ENCODE results near the gene GUCD1. TPM values are rescaled to one million over a fixed set of nuclear protein-coding genes. Genes with fewer than 3 reads are reported as not detected.

GUCD1 gene
- total and polyA plus RNA-seq, 2 of the 13 experiments (the other 11 are each of a cell fraction or from before 2014, with no cell fraction given), result 128 to 245 TPM

DNA sequence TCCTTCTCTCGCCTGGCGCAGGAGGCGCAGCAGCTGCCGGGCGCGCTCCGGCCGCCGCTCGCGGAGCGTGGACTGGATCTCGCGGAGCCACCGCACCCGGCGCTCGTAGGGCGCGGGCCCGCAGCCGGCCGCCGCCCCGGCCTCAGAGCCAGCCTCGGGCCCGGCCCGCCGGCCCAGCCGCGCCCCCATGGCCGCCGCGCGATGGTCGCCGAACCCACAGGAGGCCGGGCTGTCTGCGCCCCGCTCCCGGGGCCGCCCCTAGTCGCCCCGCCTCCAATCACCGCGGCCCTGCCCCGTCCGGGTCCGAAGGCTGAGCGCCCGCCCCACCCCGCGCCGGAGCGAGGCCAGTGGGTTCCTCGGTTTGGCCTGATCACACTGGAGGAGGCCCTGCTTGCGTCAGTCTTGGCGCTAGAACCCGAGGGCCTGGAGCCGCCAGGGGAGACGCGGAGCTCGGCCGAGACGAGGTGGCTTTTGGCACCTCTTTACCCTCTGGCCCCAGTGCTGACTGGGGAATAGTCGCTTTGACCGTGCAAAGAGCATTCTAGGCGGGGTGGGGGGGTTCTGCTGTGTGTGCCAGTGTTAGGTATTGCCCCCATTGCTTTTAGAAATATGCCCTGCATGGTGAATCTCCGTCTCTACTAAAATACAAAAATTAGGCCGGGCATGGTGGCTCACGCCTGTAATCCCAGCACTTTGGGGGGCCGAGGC lies 38.1 kb upstream of the GUCD1 start, which contains the start of gene LRRC75B (continued):
- TF ChIP-seq, protein P1, sequence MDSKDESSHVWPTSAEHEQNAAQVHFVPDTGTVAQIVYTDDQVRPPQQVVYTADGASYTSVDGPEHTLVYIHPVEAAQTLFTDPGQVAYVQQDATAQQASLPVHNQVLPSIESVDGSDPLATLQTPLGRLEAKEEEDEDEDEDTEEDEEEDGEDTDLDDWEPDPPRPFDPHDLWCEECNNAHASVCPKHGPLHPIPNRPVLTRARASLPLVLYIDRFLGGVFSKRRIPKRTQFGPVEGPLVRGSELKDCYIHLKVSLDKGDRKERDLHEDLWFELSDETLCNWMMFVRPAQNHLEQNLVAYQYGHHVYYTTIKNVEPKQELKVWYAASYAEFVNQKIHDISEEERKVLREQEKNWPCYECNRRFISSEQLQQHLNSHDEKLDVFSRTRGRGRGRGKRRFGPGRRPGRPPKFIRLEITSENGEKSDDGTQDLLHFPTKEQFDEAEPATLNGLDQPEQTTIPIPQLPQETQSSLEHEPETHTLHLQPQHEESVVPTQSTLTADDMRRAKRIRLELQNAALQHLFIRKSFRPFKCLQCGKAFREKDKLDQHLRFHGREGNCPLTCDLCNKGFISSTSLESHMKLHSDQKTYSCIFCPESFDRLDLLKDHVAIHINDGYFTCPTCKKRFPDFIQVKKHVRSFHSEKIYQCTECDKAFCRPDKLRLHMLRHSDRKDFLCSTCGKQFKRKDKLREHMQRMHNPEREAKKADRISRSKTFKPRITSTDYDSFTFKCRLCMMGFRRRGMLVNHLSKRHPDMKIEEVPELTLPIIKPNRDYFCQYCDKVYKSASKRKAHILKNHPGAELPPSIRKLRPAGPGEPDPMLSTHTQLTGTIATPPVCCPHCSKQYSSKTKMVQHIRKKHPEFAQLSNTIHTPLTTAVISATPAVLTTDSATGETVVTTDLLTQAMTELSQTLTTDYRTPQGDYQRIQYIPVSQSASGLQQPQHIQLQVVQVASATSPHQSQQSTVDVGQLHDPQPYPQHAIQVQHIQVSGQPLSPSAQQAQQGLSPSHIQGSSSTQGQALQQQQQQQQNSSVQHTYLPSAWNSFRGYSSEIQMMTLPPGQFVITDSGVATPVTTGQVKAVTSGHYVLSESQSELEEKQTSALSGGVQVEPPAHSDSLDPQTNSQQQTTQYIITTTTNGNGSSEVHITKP (CRISPR knock-in tag; IDR thresholded peaks at IDR 0.05; ENCODE audit: low read depth), result 0 out of 2 replicates have a peak, but pooled peaks have one; percentile 32
- TF ChIP-seq, protein P2, sequence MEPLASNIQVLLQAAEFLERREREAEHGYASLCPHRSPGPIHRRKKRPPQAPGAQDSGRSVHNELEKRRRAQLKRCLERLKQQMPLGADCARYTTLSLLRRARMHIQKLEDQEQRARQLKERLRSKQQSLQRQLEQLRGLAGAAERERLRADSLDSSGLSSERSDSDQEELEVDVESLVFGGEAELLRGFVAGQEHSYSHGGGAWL (CRISPR knock-in tag; IDR thresholded peaks at IDR 0.05), result no peak; the same call in 1 of the 2 replicates
- TF ChIP-seq SIN3B (IDR thresholded peaks at IDR 0.05; ENCODE audit: low read length) (no peak), ZNF768 (CRISPR knock-in tag; IDR thresholded peaks at IDR 0.05) (peak; percentile 46; the same call in 1 of the 2 replicates), ZNF737 (CRISPR knock-in tag; IDR thresholded peaks at IDR 0.05; ENCODE audit: borderline replicate concordance) (no peak), ZNF557 (CRISPR knock-in tag; IDR thresholded peaks at IDR 0.05) (no peak), ZSCAN31 (CRISPR knock-in tag; IDR thresholded peaks at IDR 0.05; ENCODE audit: low read depth) (no peak), ZFP37 (CRISPR knock-in tag; IDR thresholded peaks at IDR 0.05; ENCODE audit: borderline replicate concordance) (no peak), ZFP36L2 (CRISPR knock-in tag; IDR thresholded peaks at IDR 0.05) (no peak), KAT2B (IDR thresholded peaks at IDR 0.05; ENCODE audit: borderline replicate concordance, low read depth, low read length) (no peak), ELF1 (CRISPR knock-in tag; IDR thresholded peaks at IDR 0.05) (peak; percentile 37; the same call in 1 of the 2 replicates), ZNF264 (CRISPR knock-in tag; IDR thresholded peaks at IDR 0.05) (peak; percentile 48), ZNF788 (CRISPR knock-in tag; IDR thresholded peaks at IDR 0.05; ENCODE audit: borderline replicate concordance) (peak; percentile 68; the same call in 1 of the 2 replicates), ZNF577 (CRISPR knock-in tag; IDR thresholded peaks at IDR 0.05; ENCODE audit: borderline replicate concordance, low read depth) (no peak), ZNF224 (CRISPR knock-in tag; IDR thresholded peaks at IDR 0.05) (peak; percentile 86; the same call in 1 of the 2 replicates), ETV6 (CRISPR knock-in tag; conservative IDR thresholded peaks at IDR 0.05) (no peak), ZNF263 (CRISPR knock-in tag; IDR thresholded peaks at IDR 0.05) (no peak), ISX (CRISPR knock-in tag; conservative IDR thresholded peaks at IDR 0.05) (no peak), MAFG (CRISPR knock-in tag; IDR thresholded peaks at IDR 0.05) (no peak), MTA3 (CRISPR knock-in tag; IDR thresholded peaks at IDR 0.05) (no peak), BRCA1 (CRISPR knock-in tag; IDR thresholded peaks at IDR 0.05) (no peak)
- TF ChIP-seq, protein P3, sequence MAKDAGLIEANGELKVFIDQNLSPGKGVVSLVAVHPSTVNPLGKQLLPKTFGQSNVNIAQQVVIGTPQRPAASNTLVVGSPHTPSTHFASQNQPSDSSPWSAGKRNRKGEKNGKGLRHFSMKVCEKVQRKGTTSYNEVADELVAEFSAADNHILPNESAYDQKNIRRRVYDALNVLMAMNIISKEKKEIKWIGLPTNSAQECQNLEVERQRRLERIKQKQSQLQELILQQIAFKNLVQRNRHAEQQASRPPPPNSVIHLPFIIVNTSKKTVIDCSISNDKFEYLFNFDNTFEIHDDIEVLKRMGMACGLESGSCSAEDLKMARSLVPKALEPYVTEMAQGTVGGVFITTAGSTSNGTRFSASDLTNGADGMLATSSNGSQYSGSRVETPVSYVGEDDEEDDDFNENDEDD (CRISPR knock-in tag; IDR thresholded peaks at IDR 0.05; ENCODE audit: borderline replicate concordance), result peak; percentile 75; the same call in 1 of the 2 replicates
- TF ChIP-seq, protein P4, sequence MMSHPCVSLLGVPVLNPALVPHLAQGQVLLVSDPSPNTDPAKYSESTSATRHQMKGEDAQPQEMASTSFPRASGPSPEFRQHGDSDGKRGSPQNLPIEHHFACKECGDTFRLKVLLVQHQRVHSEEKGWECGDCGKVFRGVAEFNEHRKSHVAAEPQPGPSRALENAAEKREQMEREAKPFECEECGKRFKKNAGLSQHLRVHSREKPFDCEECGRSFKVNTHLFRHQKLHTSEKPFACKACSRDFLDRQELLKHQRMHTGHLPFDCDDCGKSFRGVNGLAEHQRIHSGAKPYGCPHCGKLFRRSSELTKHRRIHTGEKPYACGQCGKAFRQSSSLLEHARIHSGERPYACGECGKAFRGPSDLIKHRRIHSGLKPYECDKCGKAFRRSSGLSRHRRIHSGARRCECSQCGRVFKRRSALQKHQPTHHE (CRISPR knock-in tag; IDR thresholded peaks at IDR 0.05; ENCODE audit: borderline replicate concordance), result no peak
- TF ChIP-seq, protein P5, sequence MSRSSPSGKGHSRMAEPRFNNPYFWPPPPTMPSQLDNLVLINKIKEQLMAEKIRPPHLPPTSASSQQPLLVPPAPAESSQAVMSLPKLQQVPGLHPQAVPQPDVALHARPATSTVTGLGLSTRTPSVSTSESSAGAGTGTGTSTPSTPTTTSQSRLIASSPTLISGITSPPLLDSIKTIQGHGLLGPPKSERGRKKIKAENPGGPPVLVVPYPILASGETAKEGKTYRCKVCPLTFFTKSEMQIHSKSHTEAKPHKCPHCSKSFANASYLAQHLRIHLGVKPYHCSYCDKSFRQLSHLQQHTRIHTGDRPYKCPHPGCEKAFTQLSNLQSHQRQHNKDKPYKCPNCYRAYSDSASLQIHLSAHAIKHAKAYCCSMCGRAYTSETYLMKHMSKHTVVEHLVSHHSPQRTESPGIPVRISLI (CRISPR knock-in tag; IDR thresholded peaks at IDR 0.05; ENCODE audit: borderline replicate concordance), result no peak
